HG02885 (cell line): ENCODE measurements around the gene DSCAM.
"Not testable (repeated sequence)": the region's sequence is repeated elsewhere in the genome, so short reads cannot be mapped to it uniquely, and the experiment has no call there.

Experiments used
- ATAC-seq: cut with Tn5 transposase; IDR thresholded peaks from one replicate; pipeline ENCODE4 v1.9.1; 2021; ENCODE audit warnings: mild to moderate bottlenecking; ENCODE audit not compliant: unreplicated experiment, poor library complexity

Gene DSCAM

DNA sequence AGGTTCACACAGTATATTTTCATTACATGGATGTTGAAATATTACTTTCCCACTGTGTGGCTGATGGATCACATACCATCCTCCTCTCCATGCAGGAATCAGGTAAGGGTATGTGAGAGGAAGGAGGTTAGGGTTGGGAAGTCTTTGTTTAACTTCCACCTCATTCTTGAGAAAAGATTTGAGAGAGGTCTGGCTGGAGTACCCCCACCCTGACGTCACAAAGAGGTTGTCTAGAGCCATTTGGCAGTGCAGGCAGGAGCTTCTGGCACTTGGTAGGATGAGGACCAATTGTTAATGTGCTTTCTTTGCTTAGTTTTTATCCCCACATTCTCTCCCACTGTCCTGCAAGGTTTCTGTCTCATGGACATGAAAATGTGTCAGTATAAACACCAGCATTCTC is 356.6 kb downstream of the DSCAM start:
- no peak for ATAC-seq

DNA sequence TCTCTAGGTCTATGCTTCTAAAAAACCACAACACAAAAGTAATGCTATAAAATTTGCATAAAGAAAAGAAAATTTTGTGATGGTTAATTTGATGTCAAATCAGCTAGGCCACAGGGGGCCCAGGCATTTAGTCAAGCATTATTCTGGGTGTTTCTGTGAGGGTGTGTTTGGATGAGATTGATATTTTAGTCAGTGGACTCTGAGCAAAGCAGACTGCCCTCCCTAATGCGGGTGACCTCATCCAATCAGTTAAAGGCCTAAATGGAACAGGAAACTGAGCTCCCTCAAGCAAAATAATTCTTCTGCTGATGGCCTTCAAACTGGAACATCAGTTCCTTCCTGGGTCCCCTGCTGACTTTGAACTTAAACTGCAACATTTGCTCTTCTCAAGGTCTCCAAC is 358.0 kb downstream of the DSCAM start:
- ATAC-seq: no peak

GRCh38 chr21:40481764-40482163 is 365.2 kb downstream of the DSCAM start:
- no peak for ATAC-seq

DNA sequence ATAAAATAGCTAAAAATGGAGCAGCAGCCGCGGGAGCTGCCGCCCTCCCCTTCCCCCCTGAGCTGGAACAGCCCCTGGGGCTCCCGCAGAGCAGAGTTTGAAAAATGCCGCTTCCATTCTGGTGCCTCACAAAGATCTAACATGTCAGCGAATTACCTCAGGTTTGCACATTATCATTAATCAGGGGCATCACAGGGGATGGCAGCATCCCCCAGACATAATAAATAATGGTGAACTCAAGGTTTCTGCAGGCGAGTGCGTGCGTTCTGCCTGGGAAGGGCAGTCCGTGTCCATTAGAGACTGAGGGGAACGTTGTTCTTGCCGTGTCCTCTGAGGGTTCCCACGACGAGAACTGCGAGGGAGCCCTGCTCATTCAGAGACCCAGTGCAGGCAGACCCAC is 372.4 kb downstream of the DSCAM start:
- ATAC-seq: no peak

- ATAC-seq: no peak
These were observed 374.9 kb downstream of the DSCAM start for GRCh38 chr21:40472013-40472412.

DNA sequence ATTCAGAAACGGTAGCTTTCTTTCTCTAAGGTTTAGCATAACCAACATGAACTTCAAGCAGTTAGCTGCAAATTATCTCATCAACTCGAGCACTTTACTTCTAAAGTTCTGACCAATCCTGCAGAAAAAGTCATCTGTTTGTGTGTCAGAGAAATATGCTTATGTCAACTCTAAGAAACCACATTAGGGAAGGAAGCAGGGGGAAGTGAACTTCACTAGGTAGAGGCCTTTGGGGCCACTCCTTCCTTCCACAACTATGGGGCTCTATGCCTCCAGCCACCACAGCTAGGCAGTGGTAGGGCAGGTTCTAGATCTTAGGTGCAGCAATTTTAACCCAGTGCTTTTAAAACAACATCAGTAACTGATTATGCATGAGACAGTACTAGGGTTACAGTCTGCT is 375.9 kb downstream of the DSCAM start:
- ATAC-seq: no peak

- no peak for ATAC-seq
These were observed 380.0 kb downstream of the DSCAM start for GRCh38 chr21:40466893-40467483.

DNA sequence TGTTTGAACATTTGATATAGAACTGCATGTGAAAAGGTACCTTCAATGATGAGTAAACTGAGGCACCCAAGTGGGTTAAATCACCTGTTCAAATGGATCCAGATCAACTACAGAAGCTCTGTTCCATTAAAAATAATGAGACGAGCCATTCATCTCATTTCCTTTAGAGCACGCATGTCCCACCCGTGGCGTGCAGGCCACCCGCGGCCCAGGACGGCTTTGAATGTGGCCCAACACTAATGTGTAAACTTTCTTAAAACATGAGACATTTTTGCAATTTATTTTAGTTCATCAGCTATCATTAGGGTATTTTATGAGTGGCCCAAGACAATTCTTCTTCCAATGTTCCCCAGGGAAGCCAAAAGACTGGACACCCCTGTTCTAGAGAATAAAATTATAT is 381.6 kb downstream of the DSCAM start:
- no peak for ATAC-seq

DNA sequence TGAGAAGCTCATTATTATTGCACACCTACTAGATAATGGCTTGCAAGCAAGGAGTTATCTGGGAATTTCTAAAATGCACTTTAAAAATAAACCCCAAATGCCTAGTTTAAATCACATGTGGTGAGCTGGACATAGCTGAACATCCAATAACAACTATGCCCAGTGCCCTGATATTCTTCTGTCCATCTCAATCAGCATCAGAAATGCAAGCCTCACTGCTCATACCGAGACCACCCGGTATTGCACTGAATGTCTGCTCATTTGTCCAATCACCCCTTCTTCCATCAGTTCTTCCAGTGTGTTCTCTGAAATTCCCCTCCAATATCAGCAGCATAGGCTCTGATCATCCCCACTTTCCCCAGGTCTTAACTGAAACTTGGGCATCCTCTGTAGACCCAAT is 383.8 kb downstream of the DSCAM start:
- ATAC-seq: no peak

DNA sequence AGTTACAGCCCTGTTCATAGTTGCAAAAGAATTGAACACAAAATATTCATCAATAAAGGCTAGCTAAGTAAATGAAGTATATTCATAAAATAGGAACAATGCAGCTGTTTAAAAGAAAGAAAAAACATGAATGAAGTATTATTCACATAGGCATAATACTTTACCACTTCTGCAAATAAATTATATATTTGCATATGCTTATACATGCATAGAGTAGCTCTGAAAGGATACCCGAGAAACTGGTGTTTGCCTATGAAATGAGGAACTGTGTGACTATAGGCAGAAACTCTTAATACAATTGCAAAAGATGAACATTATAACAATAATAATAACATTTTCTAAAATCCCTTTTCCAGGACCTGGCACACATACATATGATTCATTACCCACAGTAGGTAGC is 385.9 kb downstream of the DSCAM start:
- no peak for ATAC-seq

GRCh38 chr21:40457741-40458140 is 389.2 kb downstream of the DSCAM start:
- ATAC-seq: no peak

DNA sequence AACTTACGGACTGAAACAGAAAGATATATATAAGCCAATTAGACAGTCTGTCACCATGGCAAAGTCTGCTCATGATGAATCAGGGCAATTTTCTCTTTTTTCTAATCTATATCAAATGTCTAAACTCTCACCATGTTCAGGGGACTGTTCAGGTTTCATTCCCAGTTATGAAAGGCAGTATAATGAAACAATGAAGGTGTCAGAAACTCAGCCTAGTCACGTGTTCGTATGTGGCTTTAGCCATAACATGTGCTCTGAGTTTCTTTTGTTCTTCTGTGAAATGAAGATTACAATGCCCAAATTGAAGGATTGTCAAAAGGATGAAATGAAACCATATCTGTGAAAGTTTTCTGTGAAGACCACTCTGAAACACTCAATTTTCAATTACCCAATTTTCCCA is 392.9 kb downstream of the DSCAM start:
- no peak for ATAC-seq

- ATAC-seq: no peak
These were observed 393.8 kb downstream of the DSCAM start for GRCh38 chr21:40453183-40453582.

GRCh38 chr21:40452548-40452947 is 394.4 kb downstream of the DSCAM start:
- ATAC-seq: no peak

GRCh38 chr21:40447016-40447415 is 399.9 kb downstream of the DSCAM start:
- no peak for ATAC-seq

DNA sequence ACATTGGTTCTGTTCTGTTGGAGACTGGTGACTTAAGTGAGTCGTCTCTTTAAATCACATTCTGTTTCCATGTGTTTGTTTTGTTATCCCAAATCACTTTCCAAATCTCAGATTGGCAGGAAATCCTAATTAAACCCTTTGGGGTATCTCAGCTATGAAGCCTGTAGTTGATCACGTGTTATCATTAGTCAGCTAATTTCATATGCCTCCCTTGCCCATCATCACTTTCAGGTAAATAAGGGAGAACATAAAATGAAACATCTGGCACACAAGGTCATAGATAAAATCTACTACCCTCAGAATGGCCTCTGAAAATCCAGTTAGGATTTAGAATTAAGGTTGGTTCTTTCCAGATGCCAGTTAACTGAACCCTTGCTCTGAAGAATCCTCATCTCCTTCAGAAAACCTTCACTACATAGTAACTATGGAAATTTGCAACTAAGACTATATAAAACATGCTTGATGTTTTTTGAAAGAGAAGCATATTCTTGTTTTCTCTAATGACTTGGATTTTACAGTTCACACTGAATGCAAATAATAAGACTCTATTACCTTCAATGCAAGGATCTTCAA is 401.5 kb downstream of the DSCAM start:
- no peak for ATAC-seq

DNA sequence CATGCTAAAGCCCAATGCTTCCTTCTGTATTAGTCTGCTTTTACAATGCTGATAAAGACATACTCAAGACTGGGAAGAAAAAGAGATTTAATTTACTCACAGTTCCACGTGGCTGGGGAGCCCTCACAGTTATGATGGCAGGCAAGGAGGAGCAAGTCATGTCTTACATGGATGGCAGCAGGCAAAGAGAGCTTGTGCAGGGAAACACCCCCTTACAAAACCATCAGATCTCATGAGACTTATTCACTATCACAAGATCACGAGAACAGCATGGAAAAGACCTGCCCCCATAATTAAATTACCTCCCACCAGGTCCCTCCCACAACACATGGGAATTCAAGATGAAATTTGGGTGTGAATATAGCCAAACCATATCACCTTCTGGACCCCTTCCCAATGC is 407.4 kb downstream of the DSCAM start:
- not testable (repeated sequence) for ATAC-seq

GRCh38 chr21:40438616-40439015 is 408.3 kb downstream of the DSCAM start:
- no peak for ATAC-seq

- no peak for ATAC-seq
These were observed 410.7 kb downstream of the DSCAM start for GRCh38 chr21:40436261-40436660.

- no peak for ATAC-seq
These were observed 413.4 kb downstream of the DSCAM start for GRCh38 chr21:40433538-40433937.

DNA sequence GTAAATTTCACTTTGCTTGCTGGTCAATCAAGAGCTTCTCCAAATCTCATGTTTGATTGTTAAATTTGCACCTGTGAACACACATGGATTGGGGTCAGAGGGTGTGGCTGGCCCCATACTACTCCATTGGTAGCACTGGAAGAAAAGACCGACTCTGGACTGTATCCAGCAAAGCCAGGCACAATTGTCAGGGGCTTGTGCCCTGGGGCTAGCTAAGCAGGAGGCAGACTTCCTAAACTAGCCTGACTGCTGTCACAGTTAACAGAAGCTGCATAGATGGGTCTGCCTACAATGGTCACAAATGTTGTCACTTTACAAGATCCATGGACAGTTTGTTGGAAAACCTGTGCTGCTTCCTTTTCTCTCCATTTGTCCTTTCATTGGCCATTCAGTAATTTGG is 421.0 kb downstream of the DSCAM start:
- ATAC-seq: no peak

DNA sequence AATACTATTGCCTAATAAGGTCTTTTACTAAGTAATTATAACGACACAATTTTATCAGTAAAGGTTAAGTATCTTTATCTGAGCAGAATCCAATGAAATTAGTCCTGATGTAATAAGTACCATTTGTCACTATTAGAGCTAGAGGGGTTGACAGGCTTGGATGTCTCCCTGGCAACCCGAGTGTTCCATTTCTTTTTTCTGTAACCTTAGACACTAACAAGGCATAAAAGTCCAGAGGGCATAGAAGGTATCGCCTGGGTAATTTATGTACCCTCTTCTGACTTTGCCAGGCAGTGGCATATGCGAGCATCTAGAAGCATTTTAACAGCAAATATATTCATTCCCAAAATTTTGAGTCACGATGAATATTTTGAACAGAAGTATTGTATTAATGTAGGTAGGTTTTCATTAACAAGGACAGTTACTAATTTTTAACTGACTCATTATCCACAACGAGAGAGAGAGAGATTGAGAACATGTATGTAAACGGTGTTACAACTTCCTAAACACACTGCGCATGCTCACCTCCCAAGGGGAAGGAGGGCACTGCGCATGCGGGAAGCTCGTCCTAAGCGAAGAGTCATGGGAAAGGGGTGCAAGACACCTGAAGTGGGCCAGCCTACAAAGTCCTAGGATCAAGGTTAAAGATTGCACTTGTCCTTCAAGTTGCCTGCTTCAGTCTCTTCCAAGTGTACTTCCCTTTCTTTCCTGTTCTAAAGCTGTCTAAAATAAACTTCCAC is 423.9 kb downstream of the DSCAM start:
- no peak for ATAC-seq
